ENCODE measurements around the gene EXTL2.
"Not testable (repeated sequence)": the region's sequence is repeated elsewhere in the genome, so short reads cannot be mapped to it uniquely, and the experiment has no call there.

The EXTL2 gene

GRCh38 chr1:100896481-100896982, 1.9 kb upstream of the EXTL2 start:
- DNase-seq: peak; percentile 41

GRCh38 chr1:100895540-100896480, 1.2 kb upstream of the EXTL2 start, which contains the start of gene SLC30A7:
TSS of gene SLC30A7 (plus strand) at chr1:100896090. CDS start at chr1:100896263, 173 bp downstream.
- DNase-seq: peak; percentile 92

GRCh38 chr1:100893718-100894117, 924 bp downstream of the EXTL2 start:
- no peak for DNase-seq

GRCh38 chr1:100892554-100892953, 2.1 kb downstream of the EXTL2 start:
- no peak for DNase-seq

- no peak for DNase-seq
Measured at GRCh38 chr1:100891380-100891779, 3.3 kb downstream of the EXTL2 start.

- not testable (repeated sequence) for DNase-seq
Measured at GRCh38 chr1:100889869-100890482, 4.7 kb downstream of the EXTL2 start.

- not testable (repeated sequence) for DNase-seq
Measured at GRCh38 chr1:100889007-100889406, 5.6 kb downstream of the EXTL2 start.

- peak; percentile 57 for DNase-seq
Measured at GRCh38 chr1:100883963-100884362, 10.7 kb downstream of the EXTL2 start.

- no peak for DNase-seq
Measured at GRCh38 chr1:100882698-100883097, 11.9 kb downstream of the EXTL2 start.

GRCh38 chr1:100881687-100882086, 13.0 kb downstream of the EXTL2 start:
- DNase-seq: no peak

- DNase-seq: no peak
Measured at GRCh38 chr1:100879422-100879821, 15.2 kb downstream of the EXTL2 start.

GRCh38 chr1:100876291-100876690, 18.4 kb downstream of the EXTL2 start:
- no peak for DNase-seq

- DNase-seq: no peak
Measured at GRCh38 chr1:100875228-100875627, 19.4 kb downstream of the EXTL2 start.

GRCh38 chr1:100874433-100874832, 20.2 kb downstream of the EXTL2 start:
- no peak for DNase-seq

- DNase-seq: no peak
Measured at GRCh38 chr1:100869996-100870395, 24.6 kb downstream of the EXTL2 start.

- DNase-seq: peak; percentile 49
Measured at GRCh38 chr1:100868364-100868995, 26.2 kb downstream of the EXTL2 start.

GRCh38 chr1:100866901-100867206, 27.8 kb downstream of the EXTL2 start:
- DNase-seq: no peak

- peak; percentile 60 for DNase-seq
Measured at GRCh38 chr1:100866041-100866900, 28.4 kb downstream of the EXTL2 start.

- peak; percentile 92 for DNase-seq
Measured at GRCh38 chr1:100862591-100862990, 32.1 kb downstream of the EXTL2 start.

- peak; percentile 21 for DNase-seq
Measured at GRCh38 chr1:100861379-100861778, 33.3 kb downstream of the EXTL2 start.

- DNase-seq: peak; percentile 75
Measured at GRCh38 chr1:100860397-100860991, 34.1 kb downstream of the EXTL2 start.

- peak; percentile 79 for DNase-seq
Measured at GRCh38 chr1:100855116-100855515, 39.5 kb downstream of the EXTL2 start.
